Spleen (tissue), 11 donors: ENCODE measurements around the gene MPZL2. TPM values are rescaled to one million over a fixed set of nuclear protein-coding genes. Genes with fewer than 3 reads are reported as not detected.

Source experiments
- DNase-seq: peaks from one replicate; pipeline ENCODE4 v3.0.0-alpha.2; 2020
- H3K27ac ChIP-seq, 8 donors: fragments of 200-600 bp; sonication (generic) in 7 of 8; 1 replicate in 4 of 8; 2 replicates in 4 of 8; pipeline versions ENCODE4 v1.5.0 to v1.8.0; 2016 to 2021; ENCODE audit warnings: inconsistent platforms in 4 of 8, mild to moderate bottlenecking in 4 of 8, moderate library complexity in 1 of 8
- H3K27me3 ChIP-seq, 7 donors: fragments of 200-600 bp; sonication (generic) in 6 of 7; replicated peaks in 1 of 7; 1 replicate in 4 of 7; 2 replicates in 3 of 7; pipeline versions ENCODE4 v1.5.0 to v1.8.0; 2016 to 2021; ENCODE audit warnings: inconsistent platforms in 3 of 7, mild to moderate bottlenecking in 1 of 7
- H3K36me3 ChIP-seq, 6 donors: fragments of 200-600 bp; sonication (generic) in 5 of 6; 1 replicate in 4 of 6; 2 replicates in 2 of 6; pipeline versions ENCODE4 v1.5.0 to v1.8.0; 2016 to 2021; ENCODE audit warnings: inconsistent platforms in 2 of 6
- H3K4me1 ChIP-seq, 6 donors: fragments of 200-600 bp; sonication (generic) in 5 of 6; 1 replicate in 3 of 6; 2 replicates in 3 of 6; pipeline versions ENCODE4 v1.5.0 to v1.8.0; 2016 to 2021; ENCODE audit warnings: inconsistent platforms in 3 of 6
- H3K4me3 ChIP-seq, 8 donors: fragments of 200-600 bp; sonication (generic) in 7 of 8; 1 replicate in 4 of 8; 2 replicates in 4 of 8; pipeline versions ENCODE4 v1.5.0 to v1.8.0; 2016 to 2021; ENCODE audit warnings: inconsistent platforms in 4 of 8, mild to moderate bottlenecking in 4 of 8, moderate library complexity in 2 of 8
- H3K9me3 ChIP-seq, 8 donors: fragments of 200-600 bp; sonication (generic) in 7 of 8; 1 replicate in 4 of 8; 2 replicates in 4 of 8; pipeline versions ENCODE4 v1.5.0 to v1.8.0; 2016 to 2021; ENCODE audit warnings: inconsistent platforms in 4 of 8
- POLR2A ChIP-seq, 3 donors: fragments of 450-650 bp; IDR thresholded peaks; one replicate each; pipeline ENCODE4 v1.5.1; 2017; ENCODE audit warnings: antibody characterized with exemption in 3 of 3, mild to moderate bottlenecking in 1 of 3
- POLR2AphosphoS5 ChIP-seq, 3 donors: sonication (generic); formaldehyde crosslinking; IDR thresholded peaks; one replicate each; pipeline ENCODE4 v1.5.1; 2017; ENCODE audit warnings: antibody characterized with exemption in 3 of 3
- WGBS, 5 donors: extraction: QIAGEN DNeasy Blood & Tissue Kit in 3 of 5; methylation state at CpG; one replicate each; pipeline versions ENCODE4 v1.1.5 to v1.1.7; 2013 to 2018; 5-methylcytosine and 5-hydroxymethylcytosine counted together
- intact Hi-C: fragments of 100-400 bp; cut with DNase I; formaldehyde crosslinking; loops from one replicate; pipeline ENCODE4 v1.15.0; 2023; ENCODE audit warnings: low total_unique reads
- polyA plus RNA-seq, 3 donors: library from polyadenylated mRNA; stranded (reverse); fragments of 200-250 nt; gene quantifications; one replicate each; pipeline ENCODE4 v1.2.1, GENCODE V29; 2013
- total RNA-seq, 7 donors: library from RNA; depleted of rRNA in 3 of 7; stranded (reverse); fragments of >200 nt in 3 of 7; fragmentation: NEBNext Ultra II Directional in 4 of 7; extraction: Animal tissue kit (Norgen Biotek cat#: 25700) in 4 of 7; gene quantifications; one replicate each; pipeline versions ENCODE4 v1.1.0 to v1.2.1, GENCODE V29; 2016 to 2021
- TF ChIP-seq, protein P1 (sequence below), 11 experiments: fragments of 200-600 bp in 7 of 11; fragments of 450-650 bp in 4 of 11; sonication (generic) in 4 of 11; IDR thresholded peaks in 8 of 11; conservative IDR thresholded peaks in 3 of 11; 1 replicate in 7 of 11; 2 replicates in 4 of 11; pipeline versions ENCODE4 v1.4.0 to v1.8.0; 2016 to 2021; ENCODE audit warnings: antibody characterized with exemption in 11 of 11, inconsistent platforms in 4 of 11, mild to moderate bottlenecking in 1 of 11
- donor health status: healthy with polysubstance abuse.
- donor health status: DM: no; HTN: no; CAD: no; lungs with moderate emphysema.
- donor health status: DM: no; HTN: no; CAD: no.
- donor health status: Bipolar disorder and iron deficiency.
- donor health status: healthy.
- donor health status: DM: no; HTN: no; CAD: no.
- donor health status: DM: yes; HTN: yes; CAD: no.

The MPZL2 gene
- total and polyA plus RNA-seq, 10 donors, result 1.6 to 18.4 (median 8.7) TPM

DNA sequence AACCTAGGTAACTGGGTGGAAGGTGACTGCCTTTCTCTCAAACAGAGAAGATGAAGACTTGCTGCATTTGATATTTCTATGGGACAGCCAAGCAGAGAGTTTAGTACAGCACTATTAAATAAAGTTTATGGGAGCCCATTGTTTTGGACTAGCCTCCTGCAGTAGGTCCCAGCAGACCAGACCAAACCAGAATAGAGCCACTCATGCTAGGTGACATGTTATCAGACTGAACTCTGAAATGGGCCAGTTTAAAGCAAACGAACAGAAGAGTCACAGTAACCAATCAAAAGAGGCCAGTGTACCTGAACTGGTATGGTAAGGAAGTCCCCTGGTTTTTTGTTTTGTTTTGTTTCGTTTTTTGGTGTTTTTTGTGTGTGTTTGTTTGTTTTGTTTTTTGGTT, 7.9 kb upstream of the MPZL2 start:
- H3K27me3 ChIP-seq, result peaks cover 0 to 21% (median 0%) of the 10 kb centered on the region in 7 donors
- H3K4me3 ChIP-seq, result no peak overlapping the region
- no peaks in the 10 kb centered on the region for H3K36me3 ChIP-seq
- intact Hi-C loops, result no loop called here
- no peaks in the 10 kb centered on the region for H3K4me1 ChIP-seq
- no peaks in the 10 kb centered on the region for H3K9me3 ChIP-seq
- H3K27ac ChIP-seq, result no peak overlapping the region
- no peak for DNase-seq
- 65 to 83% (median 80%) methylated on average over 2 of the region's 2 CpGs for WGBS, 5 donors
- TF ChIP-seq POLR2A (IDR thresholded peaks at IDR 0.05) (no peak), POLR2AphosphoS5 (IDR thresholded peaks at IDR 0.05) (no peak)
- TF ChIP-seq, protein P1, sequence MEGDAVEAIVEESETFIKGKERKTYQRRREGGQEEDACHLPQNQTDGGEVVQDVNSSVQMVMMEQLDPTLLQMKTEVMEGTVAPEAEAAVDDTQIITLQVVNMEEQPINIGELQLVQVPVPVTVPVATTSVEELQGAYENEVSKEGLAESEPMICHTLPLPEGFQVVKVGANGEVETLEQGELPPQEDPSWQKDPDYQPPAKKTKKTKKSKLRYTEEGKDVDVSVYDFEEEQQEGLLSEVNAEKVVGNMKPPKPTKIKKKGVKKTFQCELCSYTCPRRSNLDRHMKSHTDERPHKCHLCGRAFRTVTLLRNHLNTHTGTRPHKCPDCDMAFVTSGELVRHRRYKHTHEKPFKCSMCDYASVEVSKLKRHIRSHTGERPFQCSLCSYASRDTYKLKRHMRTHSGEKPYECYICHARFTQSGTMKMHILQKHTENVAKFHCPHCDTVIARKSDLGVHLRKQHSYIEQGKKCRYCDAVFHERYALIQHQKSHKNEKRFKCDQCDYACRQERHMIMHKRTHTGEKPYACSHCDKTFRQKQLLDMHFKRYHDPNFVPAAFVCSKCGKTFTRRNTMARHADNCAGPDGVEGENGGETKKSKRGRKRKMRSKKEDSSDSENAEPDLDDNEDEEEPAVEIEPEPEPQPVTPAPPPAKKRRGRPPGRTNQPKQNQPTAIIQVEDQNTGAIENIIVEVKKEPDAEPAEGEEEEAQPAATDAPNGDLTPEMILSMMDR (IDR thresholded peaks at IDR 0.05 in 8 of 11, conservative IDR thresholded peaks at IDR 0.05 in 3 of 11), result no peak

DNA sequence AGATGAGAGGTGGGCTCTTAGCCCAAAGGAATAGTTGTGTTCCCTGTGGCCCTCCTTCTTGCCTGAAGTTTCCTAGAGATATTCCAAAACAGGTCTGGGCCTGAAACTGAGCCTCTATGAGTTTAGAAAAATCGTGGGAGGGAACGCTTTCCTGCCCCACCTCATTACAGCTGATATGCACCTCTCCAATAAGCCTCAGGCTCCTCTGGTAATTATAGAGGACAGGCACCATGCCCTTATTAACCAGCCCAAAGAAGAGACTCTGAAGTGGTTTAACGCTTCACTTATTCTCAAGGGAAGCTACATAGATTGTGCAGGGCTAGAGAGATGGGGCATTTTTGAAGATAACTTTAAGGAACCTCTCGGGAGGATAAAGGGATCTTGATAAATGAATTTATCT, 3.4 kb upstream of the MPZL2 start:
- WGBS, 5 donors, result 72 to 85% (median 81%) methylated on average over 4 of the region's 4 CpGs
- H3K9me3 ChIP-seq, result no peaks in the 10 kb centered on the region
- no peaks in the 10 kb centered on the region for H3K36me3 ChIP-seq
- intact Hi-C loops, result no loop called here
- TF ChIP-seq POLR2A (IDR thresholded peaks at IDR 0.05) (no peak), POLR2AphosphoS5 (IDR thresholded peaks at IDR 0.05) (no peak)
- TF ChIP-seq, protein P1 (IDR thresholded peaks at IDR 0.05 in 8 of 11, conservative IDR thresholded peaks at IDR 0.05 in 3 of 11), result no peak
- no peak overlapping the region for H3K4me3 ChIP-seq
- no peak for DNase-seq
- peaks cover 0 to 34% (median 0%) of the 10 kb centered on the region in 7 donors for H3K27me3 ChIP-seq
- peaks cover 0 to 36% (median 21%) of the 10 kb centered on the region in 6 donors for H3K4me1 ChIP-seq
- H3K27ac ChIP-seq, result no peak overlapping the region

DNA sequence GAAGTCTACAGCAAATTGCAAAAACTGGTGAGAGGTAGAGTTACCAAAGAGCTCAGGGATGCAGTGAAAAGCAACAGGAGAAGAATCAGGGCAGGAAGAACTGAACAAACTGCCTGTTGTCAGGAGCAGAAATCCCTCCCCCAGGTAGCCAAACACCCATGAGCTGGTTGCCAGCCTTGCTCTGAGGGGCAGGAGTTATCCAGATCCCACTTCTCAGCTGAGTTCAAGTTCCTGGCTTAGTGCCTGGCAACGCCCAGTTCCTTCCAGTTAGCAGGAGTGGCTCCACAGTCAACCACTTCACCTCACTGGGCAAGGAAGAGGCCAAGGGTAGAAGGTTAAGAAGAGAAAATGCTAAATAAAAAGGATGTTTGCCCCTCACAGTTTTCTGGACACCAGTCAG, 1.9 kb upstream of the MPZL2 start:
- TF ChIP-seq POLR2A (IDR thresholded peaks at IDR 0.05) (no peak), POLR2AphosphoS5 (IDR thresholded peaks at IDR 0.05) (peak in 1 of 3 donors; percentile 25)
- peaks cover 0 to 45% (median 0%) of the 10 kb centered on the region in 7 donors for H3K27me3 ChIP-seq
- H3K4me1 ChIP-seq, result peaks cover 0 to 40% (median 21%) of the 10 kb centered on the region in 6 donors
- WGBS, 5 donors, result 40 to 64% (median 50%) methylated on average over 1 of the region's 1 CpG
- H3K36me3 ChIP-seq, result no peaks in the 10 kb centered on the region
- intact Hi-C loops, result no loop called here
- H3K4me3 ChIP-seq, result no peak overlapping the region
- H3K27ac ChIP-seq, result peak overlapping the region in 4 of 8 donors; percentile 3 to 40 (median 17)
- no peaks in the 10 kb centered on the region for H3K9me3 ChIP-seq
- DNase-seq, result no peak

DNA sequence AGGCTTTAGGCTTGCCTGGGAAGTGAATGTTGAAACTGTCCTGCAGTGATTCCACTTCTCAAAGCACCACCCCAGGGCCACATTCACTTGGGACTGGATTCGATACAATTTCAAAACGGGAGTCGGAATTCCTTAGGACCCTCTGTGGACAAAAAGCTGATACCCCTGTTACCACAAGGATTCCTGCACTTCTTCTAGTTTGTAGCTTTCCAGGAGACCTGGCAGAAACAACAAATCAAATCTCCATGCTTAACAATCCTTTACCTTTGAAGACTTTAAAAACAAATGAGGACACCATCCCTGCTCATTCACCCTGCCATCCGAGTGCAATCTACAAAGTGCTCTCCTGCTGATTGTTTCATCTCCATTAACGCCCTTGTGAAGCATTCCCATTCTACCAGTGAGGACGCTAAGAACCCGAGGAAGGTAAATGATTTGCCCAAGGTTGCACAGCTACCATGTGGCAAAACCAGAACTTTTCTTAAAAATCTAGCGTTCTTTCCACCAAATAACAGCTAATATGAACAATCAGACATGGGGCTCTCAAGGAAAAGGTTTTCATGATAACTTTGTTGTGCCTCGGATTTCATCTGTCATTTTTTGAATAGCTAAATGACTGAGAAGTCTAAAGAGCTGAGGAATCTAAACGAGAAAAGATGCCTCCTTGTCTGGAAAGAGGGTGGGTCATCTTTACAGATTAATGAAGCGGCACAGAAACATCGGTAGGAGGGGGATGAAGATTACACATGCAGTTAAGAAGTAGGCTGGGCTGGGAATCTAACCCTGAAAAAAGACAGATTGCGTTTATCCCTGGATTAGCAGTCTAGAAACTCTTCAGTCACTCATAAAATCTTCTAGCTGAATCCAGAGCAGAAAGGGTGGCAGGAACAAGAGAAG, 720 bp upstream of the MPZL2 start:
- DNase-seq, result no peak
- 79 to 87% (median 83%) methylated on average over 13 of the region's 13 CpGs for WGBS, 5 donors
- Histone ChIP-seq H3K27me3 (peaks cover 0 to 45% (median 0%) of the 10 kb centered on the region in 7 donors), H3K27ac (peak overlapping the region in 5 of 8 donors; percentile 33 to 70 (median 48)), H3K36me3 (no peaks in the 10 kb centered on the region), H3K9me3 (no peaks in the 10 kb centered on the region), H3K4me3 (peak overlapping the region in 6 of 8 donors; percentile 23 to 59 (median 30)), H3K4me1 (peaks cover 0 to 40% (median 21%) of the 10 kb centered on the region in 6 donors)
- no peak for TF ChIP-seq POLR2AphosphoS5 (IDR thresholded peaks at IDR 0.05)
- no peak for TF ChIP-seq POLR2A (IDR thresholded peaks at IDR 0.05)
- TF ChIP-seq, protein P1 (IDR thresholded peaks at IDR 0.05 in 8 of 11, conservative IDR thresholded peaks at IDR 0.05 in 3 of 11), result no peak
- intact Hi-C loops, result no loop called here
